Measurements from ENCODE around the gene HOXD13.

The HOXD13 gene

GRCh38 chr2:176121190-176122051 is 28.9 kb downstream of the HOXD13 start:
- DNase-seq: no peak

- no peak for DNase-seq
Observed at GRCh38 chr2:176122052-176122682, 29.6 kb downstream of the HOXD13 start.

- DNase-seq: no peak
Observed at GRCh38 chr2:176122683-176123410, 30.3 kb downstream of the HOXD13 start, which contains the start of gene HOXD9. TSS of gene HOXD9 (plus strand) at chr2:176122719. CDS start at chr2:176122769, 50 bp downstream.

- DNase-seq: no peak
Observed at GRCh38 chr2:176123411-176124109, 31.0 kb downstream of the HOXD13 start.

- DNase-seq: no peak
Observed at GRCh38 chr2:176124110-176124946, 31.8 kb downstream of the HOXD13 start.

GRCh38 chr2:176124947-176125771 is 32.6 kb downstream of the HOXD13 start:
- DNase-seq: no peak

- DNase-seq: peak; percentile 76
Observed at GRCh38 chr2:176125772-176126054, 33.2 kb downstream of the HOXD13 start.

GRCh38 chr2:176126929-176127773 is 34.6 kb downstream of the HOXD13 start:
- peak; percentile 79 for DNase-seq

- no peak for DNase-seq
Observed at GRCh38 chr2:176127774-176128072, 35.2 kb downstream of the HOXD13 start.

- no peak for DNase-seq
Observed at GRCh38 chr2:176128172-176128981, 35.9 kb downstream of the HOXD13 start.

GRCh38 chr2:176128982-176129796 is 36.7 kb downstream of the HOXD13 start, which contains the start of gene HOXD8:
TSS of gene HOXD8 (plus strand) at chr2:176129705. CDS start at chr2:176130367, 662 bp downstream.
- DNase-seq: peak; percentile 80

- no peak for DNase-seq
Observed at GRCh38 chr2:176129813-176130146, 37.3 kb downstream of the HOXD13 start.

GRCh38 chr2:176130147-176130956 is 37.8 kb downstream of the HOXD13 start:
- no peak for DNase-seq

GRCh38 chr2:176130957-176131847 is 38.7 kb downstream of the HOXD13 start:
- DNase-seq: no peak

- no peak for DNase-seq
Observed at GRCh38 chr2:176131848-176132158, 39.3 kb downstream of the HOXD13 start.

- no peak for DNase-seq
Observed at GRCh38 chr2:176132205-176133171, 40.0 kb downstream of the HOXD13 start.

Measured in DMS153 (cell line).